K562 (cell line): ENCODE measurements around the gene CMTM4. TPM values are rescaled to one million over a fixed set of nuclear protein-coding genes. Genes with fewer than 3 reads are reported as not detected.

Source experiments
- CCNT2 ChIP-seq: IDR thresholded peaks from 2 replicates; pipeline ENCODE4 v1.6.1; 2011; ENCODE audit warnings: borderline replicate concordance, low read depth, mild to moderate bottlenecking, moderate library complexity, mixed read lengths, low read length; ENCODE audit not compliant: insufficient read length; ENCODE audit errors: extremely low read depth
- CREB1 ChIP-seq, 2 experiments: sonication (generic) in 1 of 2; formaldehyde crosslinking in 1 of 2; IDR thresholded peaks; 2 replicates each; pipeline versions ENCODE4 v1.6.1 to v1.8.0; 2012 to 2022; ENCODE audit warnings: inconsistent platforms in 1 of 2, mild to moderate bottlenecking in 1 of 2, missing genetic modification reagents in 1 of 2, moderate library complexity in 1 of 2
- EGR1 ChIP-seq: fragments of 450-650 bp; conservative IDR thresholded peaks from 2 replicates; pipeline ENCODE4 v1.6.1; 2017; ENCODE audit warnings: mild to moderate bottlenecking
- HDAC1 ChIP-seq, 2 experiments: fragments of 450-650 bp; IDR thresholded peaks; 2 replicates each; pipeline ENCODE4 v1.6.1; 2016 to 2017; ENCODE audit warnings: inconsistent platforms in 1 of 2, mild to moderate bottlenecking in 1 of 2, moderate library complexity in 1 of 2
- HDAC2 ChIP-seq: fragments of 450-650 bp; IDR thresholded peaks from 2 replicates; pipeline ENCODE4 v1.6.1; 2016; ENCODE audit warnings: mild to moderate bottlenecking
- HDAC3 ChIP-seq: fragments of 450-650 bp; IDR thresholded peaks from 2 replicates; pipeline ENCODE4 v1.6.1; 2018; ENCODE audit warnings: borderline replicate concordance, mild to moderate bottlenecking, moderate library complexity; ENCODE audit not compliant: partially characterized antibody
- L3MBTL2 ChIP-seq: fragments of 450-650 bp; IDR thresholded peaks from 2 replicates; pipeline ENCODE4 v1.6.1; 2016; ENCODE audit warnings: mild to moderate bottlenecking, moderate library complexity
- MEIS2 ChIP-seq: fragments of 450-650 bp; IDR thresholded peaks from 2 replicates; pipeline ENCODE4 v1.6.1; 2014; ENCODE audit warnings: mild to moderate bottlenecking; ENCODE audit not compliant: partially characterized antibody
- NR2C2 ChIP-seq, 2 experiments: fragments of 200-800 bp in 1 of 2; sonication (Bioruptor generic) in 1 of 2; sonication (generic) in 1 of 2; formaldehyde crosslinking in 1 of 2; IDR thresholded peaks; 2 replicates each; pipeline versions ENCODE4 v1.6.1 to v1.8.0; 2016 to 2022; ENCODE audit warnings: mild to moderate bottlenecking in 1 of 2, missing compliant biosample characterization in 1 of 2, missing genetic modification characterization in 1 of 2, missing genetic modification reagents in 1 of 2
- SUPT5H ChIP-seq: fragments of 450-650 bp; IDR thresholded peaks from 2 replicates; pipeline ENCODE4 v1.6.1; 2016
- ZBTB40 ChIP-seq, 2 experiments: fragments of 450-650 bp in 1 of 2; sonication (generic) in 1 of 2; formaldehyde crosslinking in 1 of 2; IDR thresholded peaks; 2 replicates each; pipeline versions ENCODE4 v1.7.1 to v1.9.0; 2016 to 2022; ENCODE audit warnings: inconsistent platforms in 1 of 2, mild to moderate bottlenecking in 1 of 2, missing genetic modification reagents in 1 of 2
- ZNF639 ChIP-seq, 2 experiments: fragments of 200-800 bp in 1 of 2; sonication (Bioruptor generic) in 1 of 2; sonication (generic) in 1 of 2; formaldehyde crosslinking in 1 of 2; IDR thresholded peaks in 1 of 2; conservative IDR thresholded peaks in 1 of 2; 2 replicates each; pipeline versions ENCODE4 v1.5.0 to v1.6.1; 2016 to 2020; ENCODE audit warnings: missing compliant biosample characterization in 1 of 2, missing genetic modification characterization in 1 of 2, missing genetic modification reagents in 1 of 2
- polyA plus RNA-seq, 8 experiments: library from polyadenylated mRNA; depleted of rRNA in 4 of 8; stranded (reverse) in 5 of 8; unstranded in 3 of 8; fragments of >200 nt; fragmentation: Nextera tagmentation in 2 of 8; fragmentation: Illumina TruSeq in 1 of 8; extraction: Ambion mirVana in 2 of 8; extraction: Trizol in 1 of 8; gene quantifications; 2 replicates each; pipeline versions ENCODE4 v1.2.1 to v1.2.3, GENCODE V29; 2011 to 2014; ENCODE audit warnings: inconsistent platforms in 1 of 8, missing spikeins in 1 of 8
- total RNA-seq, 7 experiments: library from RNA; depleted of rRNA in 6 of 7; stranded (reverse); fragments of >200 nt in 6 of 7; fragmentation: Illumina TruSeq in 2 of 7; extraction: Trizol in 2 of 7; gene quantifications; 2 replicates each; pipeline versions ENCODE4 v1.2.1 to v1.2.3, GENCODE V29; 2011 to 2021; ENCODE audit warnings: low replicate concordance in 1 of 7
- TF ChIP-seq, protein P1 (sequence below): sonication (generic); formaldehyde crosslinking; IDR thresholded peaks from 2 replicates; pipeline ENCODE4 v1.8.0; 2022; ENCODE audit warnings: mild to moderate bottlenecking, missing genetic modification reagents

The CMTM4 gene
- total and polyA plus RNA-seq, 9 of the 15 experiments (the other 6 are each of a cell fraction or from before 2014, with no cell fraction given): 2.0 to 21.3 (median 12.5) TPM

- peak; percentile 72 for TF ChIP-seq CCNT2
- 0 out of 2 replicates have a peak, but pooled peaks have one; percentile 31 for TF ChIP-seq ZBTB40 (IDR thresholded peaks at IDR 0.05)
- no peak for TF ChIP-seq ZBTB40 (CRISPR knock-in tag; IDR thresholded peaks at IDR 0.05)
- TF ChIP-seq L3MBTL2: peak; percentile 60; the same call in 1 of the 2 replicates
- TF ChIP-seq, protein P1, sequence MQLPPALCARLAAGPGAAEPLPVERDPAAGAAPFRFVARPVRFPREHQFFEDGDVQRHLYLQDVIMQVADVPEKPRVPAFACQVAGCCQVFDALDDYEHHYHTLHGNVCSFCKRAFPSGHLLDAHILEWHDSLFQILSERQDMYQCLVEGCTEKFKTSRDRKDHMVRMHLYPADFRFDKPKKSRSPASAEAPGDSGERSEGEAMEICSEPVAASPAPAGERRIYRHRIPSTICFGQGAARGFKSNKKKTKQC: peak; percentile 56; the same call in 1 of the 2 replicates
- no peak for TF ChIP-seq MEIS2
- TF ChIP-seq HDAC3: no peak
- TF ChIP-seq HDAC1 (IDR thresholded peaks at IDR 0.05): peak in 1 of 2 experiments; percentile 30; a peak in 1 of 4 replicates
- peak in 1 of 2 experiments; percentile 90; a peak in 2 of 4 replicates for TF ChIP-seq ZNF639 (CRISPR knock-in tag; conservative IDR thresholded peaks at IDR 0.05 in 1 of 2, IDR thresholded peaks at IDR 0.05 in 1 of 2)
- 0 out of 2 replicates have a peak, but pooled peaks have one; percentile 15 for TF ChIP-seq EGR1
- no peak for TF ChIP-seq NR2C2 (CRISPR knock-in tag; IDR thresholded peaks at IDR 0.05)
- peak; percentile 28; the same call in 1 of the 2 replicates for TF ChIP-seq NR2C2 (tag; IDR thresholded peaks at IDR 0.05)
- peak; percentile 74 for TF ChIP-seq SUPT5H
- TF ChIP-seq CREB1 (IDR thresholded peaks at IDR 0.05): no peak
- TF ChIP-seq CREB1 (CRISPR knock-in tag; IDR thresholded peaks at IDR 0.05): peak; percentile 15; the same call in 1 of the 2 replicates
- peak; percentile 37; the same call in 1 of the 2 replicates for TF ChIP-seq HDAC2
Measured at GRCh38 chr16:66696669-66697630, at the start of gene CMTM4 (continued).
